GM23248 (cell line): Measurements from ENCODE around the gene MGMT. TPM values are rescaled to one million over a fixed set of nuclear protein-coding genes. Genes with fewer than 3 reads are reported as not detected.
A peak's percentile ranks its signal among the peaks of the same experiment; 100 is the strongest.

Source experiments
- DNase-seq: peaks from one replicate; pipeline ENCODE4 v3.0.0-alpha.2; 2015
- H2AFZ ChIP-seq: fragments of 200-600 bp; sonication (generic); 2 replicates; pipeline ENCODE4 v1.6.1; 2016; ENCODE audit warnings: antibody characterized with exemption
- H3F3A ChIP-seq: fragments of 200-600 bp; sonication (generic); 2 replicates; pipeline ENCODE4 v1.6.1; 2016; ENCODE audit warnings: mild to moderate bottlenecking, antibody characterized with exemption, mixed run types; ENCODE audit not compliant: insufficient read depth
- H3K27ac ChIP-seq: fragments of 200-600 bp; sonication (generic); 2 replicates; pipeline ENCODE4 v1.5.1; 2016; ENCODE audit warnings: mild to moderate bottlenecking
- H3K27me3 ChIP-seq: fragments of 200-600 bp; sonication (generic); replicated peaks from 2 replicates; pipeline ENCODE4 v1.6.1; 2016; ENCODE audit warnings: mild to moderate bottlenecking; ENCODE audit not compliant: insufficient read depth
- H3K36me3 ChIP-seq: fragments of 200-600 bp; sonication (generic); 2 replicates; pipeline ENCODE4 v1.6.1; 2016; ENCODE audit warnings: low read depth, mild to moderate bottlenecking
- H3K4me1 ChIP-seq: fragments of 200-600 bp; sonication (generic); 2 replicates; pipeline ENCODE4 v1.6.1; 2016; ENCODE audit warnings: mild to moderate bottlenecking; ENCODE audit not compliant: insufficient read depth
- H3K4me2 ChIP-seq: fragments of 200-600 bp; sonication (generic); one replicate; pipeline ENCODE4 v1.6.1; 2016; ENCODE audit warnings: mild to moderate bottlenecking; ENCODE audit not compliant: unreplicated experiment
- H3K4me3 ChIP-seq: fragments of 200-600 bp; sonication (generic); 2 replicates; pipeline ENCODE4 v1.5.1; 2016; ENCODE audit warnings: mild to moderate bottlenecking
- H3K79me2 ChIP-seq: fragments of 200-600 bp; sonication (generic); 2 replicates; pipeline ENCODE4 v1.6.1; 2016; ENCODE audit warnings: mild to moderate bottlenecking; ENCODE audit not compliant: insufficient read depth
- H3K9ac ChIP-seq: fragments of 200-600 bp; sonication (generic); 2 replicates; pipeline ENCODE4 v1.6.1; 2016; ENCODE audit warnings: mild to moderate bottlenecking
- H3K9me2 ChIP-seq: fragments of 200-600 bp; sonication (generic); 2 replicates; pipeline ENCODE4 v1.6.1; 2016; ENCODE audit warnings: mixed run types, mild to moderate bottlenecking, moderate library complexity; ENCODE audit not compliant: insufficient read depth
- H3K9me3 ChIP-seq: fragments of 200-600 bp; sonication (generic); one replicate; pipeline ENCODE4 v1.6.1; 2017; ENCODE audit warnings: low read depth
- H4K20me1 ChIP-seq: fragments of 200-600 bp; sonication (generic); 2 replicates; pipeline ENCODE4 v1.6.0; 2016; ENCODE audit not compliant: insufficient read depth
- EZH2 ChIP-seq: fragments of 200-600 bp; sonication (generic); IDR thresholded peaks from 2 replicates; pipeline ENCODE4 v1.6.1; 2018; ENCODE audit warnings: antibody characterized with exemption, mild to moderate bottlenecking; ENCODE audit not compliant: insufficient read depth, poor library complexity, severe bottlenecking
- EZH2phosphoT487 ChIP-seq: fragments of 200-600 bp; sonication (generic); IDR thresholded peaks from 2 replicates; pipeline ENCODE4 v1.6.1; 2018; ENCODE audit warnings: antibody characterized with exemption, moderate library complexity, mild to moderate bottlenecking, low read depth; ENCODE audit not compliant: insufficient read depth
- WGBS, 2 experiments: methylation state at CpG; one replicate each; pipeline ENCODE4 v1.1.6; 2015 to 2017; ENCODE audit warnings: low lambda C conversion rate in 2 of 2, low coverage in 1 of 2; ENCODE audit errors: missing lambda C conversion rate in 2 of 2; 5-methylcytosine and 5-hydroxymethylcytosine counted together
- in situ Hi-C: fragments of 300-500 bp; cut with MboI; formaldehyde crosslinking; loops from 2 replicates; pipeline ENCODE4 v1.15.0; 2020
- polyA plus RNA-seq: library from polyadenylated mRNA; unstranded; fragments of >200 nt; fragmentation: Nextera tagmentation; extraction: Ambion mirVana; gene quantifications from 2 replicates; pipeline ENCODE4 v1.2.1, GENCODE V29; 2016
- total RNA-seq: library from RNA; depleted of rRNA; stranded (reverse); fragments of >200 nt; shearing (Covaris generic); gene quantifications from 2 replicates; pipeline ENCODE4 v1.2.3, GENCODE V29; 2014

The MGMT gene
- total and polyA plus RNA-seq, 2 experiments from 2014 or later, result 28.5 to 35.1 TPM

DNA sequence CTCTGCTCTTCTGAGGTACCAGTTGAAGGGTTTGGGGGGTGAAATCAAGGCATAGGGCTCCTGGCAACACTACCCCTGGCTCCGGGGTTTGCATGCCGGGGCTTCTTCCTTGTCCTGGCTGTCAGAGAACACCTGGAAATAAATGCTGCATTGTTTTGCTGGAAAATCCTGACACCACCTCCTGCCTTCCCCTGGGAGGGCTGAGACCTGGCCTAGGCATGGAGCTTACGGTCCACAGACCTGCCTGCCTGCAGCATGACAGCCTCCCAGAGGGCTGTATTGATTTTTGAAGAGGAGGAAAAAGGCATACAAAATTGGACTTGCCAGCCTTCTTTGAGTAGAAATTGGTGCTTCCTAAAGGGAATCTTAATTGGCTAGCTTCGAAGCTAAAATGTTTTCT is 227.1 kb downstream of the MGMT start:
- H3K79me2 ChIP-seq, result no peaks in the 10 kb centered on the region
- H3K36me3 ChIP-seq, result no peaks in the 10 kb centered on the region
- no peaks in the 10 kb centered on the region for H3K9me2 ChIP-seq
- no peaks in the 10 kb centered on the region for H4K20me1 ChIP-seq
- no peak overlapping the region for H3K4me3 ChIP-seq
- H3K27ac ChIP-seq, result no peak overlapping the region
- no peak overlapping the region for H2AFZ ChIP-seq
- no peak for DNase-seq
- no peak overlapping the region for H3K9ac ChIP-seq
- WGBS, 2 experiments, result 37 to 45% methylated on average over 4 of the region's 4 CpGs
- H3F3A ChIP-seq, result no peaks in the 10 kb centered on the region
- H3K27me3 ChIP-seq, result no peaks in the 10 kb centered on the region
- in situ Hi-C loops, result no loop called here
- TF ChIP-seq EZH2 (no peak), EZH2phosphoT487 (no peak)
- H3K4me1 ChIP-seq, result peaks cover 15% of the 10 kb centered on the region
- H3K4me2 ChIP-seq, result no peak overlapping the region
- H3K9me3 ChIP-seq, result no peaks in the 10 kb centered on the region

DNA sequence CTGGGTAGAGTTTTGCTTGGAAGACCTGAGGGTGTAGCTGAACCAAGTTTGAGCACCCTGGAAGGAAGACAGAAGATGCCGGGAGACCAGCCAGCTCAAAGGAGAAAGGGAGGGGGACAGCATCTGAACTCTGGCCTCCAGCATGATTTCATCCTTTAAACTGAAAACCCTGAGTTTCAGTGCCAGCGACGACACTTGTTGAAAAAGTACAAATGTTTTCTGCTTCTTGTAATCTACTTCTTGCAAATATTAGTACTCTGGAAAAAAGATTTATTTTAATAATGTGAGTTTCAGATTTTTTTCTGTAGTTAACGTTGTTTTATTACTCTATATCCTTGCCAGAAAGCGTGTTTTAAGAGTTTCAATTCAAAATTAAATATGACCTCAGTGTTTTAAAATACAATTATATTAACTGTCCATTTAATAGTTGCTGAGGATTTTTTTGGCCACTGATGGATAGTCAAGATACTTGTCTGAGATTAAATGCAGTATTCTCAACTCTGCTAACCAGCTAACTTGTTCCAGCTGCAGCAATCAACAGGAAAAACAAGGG is 227.7 kb downstream of the MGMT start:
- Histone ChIP-seq H3K79me2 (no peaks in the 10 kb centered on the region), H3K4me1 (peaks cover 11% of the 10 kb centered on the region; the same call in 1 of the 2 replicates), H2AFZ (no peak overlapping the region), H3K36me3 (no peaks in the 10 kb centered on the region), H3F3A (no peaks in the 10 kb centered on the region), H3K9me2 (no peaks in the 10 kb centered on the region), H4K20me1 (no peaks in the 10 kb centered on the region), H3K9ac (no peak overlapping the region), H3K4me3 (no peak overlapping the region), H3K9me3 (no peaks in the 10 kb centered on the region), H3K27me3 (no peaks in the 10 kb centered on the region), H3K27ac (no peak overlapping the region), H3K4me2 (no peak overlapping the region)
- in situ Hi-C loops, result no loop called here
- WGBS, 2 experiments, result 23 to 26% methylated on average over 5 of the region's 5 CpGs
- DNase-seq, result peak; percentile 4
- TF ChIP-seq EZH2 (no peak), EZH2phosphoT487 (no peak)

DNA sequence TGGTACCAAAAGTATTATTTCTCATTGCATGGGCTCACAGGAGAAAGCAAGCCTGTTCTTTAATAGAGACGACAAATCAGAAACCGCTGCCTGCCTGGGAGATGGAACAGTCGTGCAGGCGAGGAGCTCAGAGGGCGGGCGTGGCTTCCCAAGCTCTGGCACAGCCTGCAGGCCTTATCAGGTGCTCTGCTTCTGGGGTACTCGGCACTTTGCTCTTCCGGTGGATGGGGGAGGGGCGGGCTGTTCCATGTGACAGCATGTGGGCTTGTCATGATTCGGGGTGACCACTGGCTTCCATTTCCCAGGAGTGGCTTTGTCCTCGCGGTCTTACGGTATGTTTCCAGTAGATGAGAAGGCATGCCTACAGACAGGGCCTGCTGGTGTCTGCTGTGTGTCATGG is 228.6 kb downstream of the MGMT start:
- in situ Hi-C loops, result no loop called here
- Histone ChIP-seq H3K4me1 (0 out of 2 replicates have a peak, but pooled peaks cover 2% of the 10 kb centered on the region), H3K79me2 (no peaks in the 10 kb centered on the region), H3K27ac (no peak overlapping the region), H3K36me3 (no peaks in the 10 kb centered on the region), H4K20me1 (no peaks in the 10 kb centered on the region), H3K9me2 (no peaks in the 10 kb centered on the region), H3F3A (no peaks in the 10 kb centered on the region), H3K9me3 (no peaks in the 10 kb centered on the region), H3K27me3 (no peaks in the 10 kb centered on the region), H3K4me3 (no peak overlapping the region), H3K9ac (no peak overlapping the region), H3K4me2 (no peak overlapping the region), H2AFZ (no peak overlapping the region)
- WGBS, 2 experiments, result 84 to 85% methylated on average over 13 of the region's 13 CpGs
- TF ChIP-seq EZH2phosphoT487 (no peak), EZH2 (no peak)
- DNase-seq, result no peak

DNA sequence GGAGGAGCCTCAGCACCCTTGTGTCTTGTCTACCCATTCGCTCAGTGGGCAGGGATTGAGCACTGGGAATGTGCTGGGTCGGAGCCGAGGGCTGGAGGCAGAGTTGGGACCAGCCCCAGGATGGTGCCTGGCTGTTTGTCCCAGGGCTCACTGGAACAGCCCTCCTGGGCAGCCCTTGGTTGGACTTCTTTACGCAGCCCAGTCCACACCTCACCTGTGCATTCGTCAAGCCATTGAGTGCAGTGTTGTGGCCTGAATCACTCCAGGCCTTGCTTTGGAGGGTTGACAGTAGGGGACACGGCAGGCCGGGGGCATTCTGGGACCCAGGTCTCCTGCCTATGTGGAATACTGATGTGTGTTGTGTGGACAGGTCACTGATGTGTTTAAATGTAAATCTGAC is 229.6 kb downstream of the MGMT start:
- no peaks in the 10 kb centered on the region for H3K9me2 ChIP-seq
- WGBS, 2 experiments, result 83 to 88% methylated on average over 7 of the region's 7 CpGs
- TF ChIP-seq EZH2, result no peak
- no peak for TF ChIP-seq EZH2phosphoT487
- in situ Hi-C loops, result no loop called here
- no peak overlapping the region for H3K27ac ChIP-seq
- H3K36me3 ChIP-seq, result no peaks in the 10 kb centered on the region
- no peak overlapping the region for H2AFZ ChIP-seq
- no peaks in the 10 kb centered on the region for H3F3A ChIP-seq
- no peak overlapping the region for H3K4me2 ChIP-seq
- no peaks in the 10 kb centered on the region for H3K79me2 ChIP-seq
- no peak overlapping the region for H3K9ac ChIP-seq
- no peak overlapping the region for H3K4me3 ChIP-seq
- H4K20me1 ChIP-seq, result no peaks in the 10 kb centered on the region
- no peaks in the 10 kb centered on the region for H3K4me1 ChIP-seq
- H3K9me3 ChIP-seq, result no peaks in the 10 kb centered on the region
- no peaks in the 10 kb centered on the region for H3K27me3 ChIP-seq
- no peak for DNase-seq
